Peyer's patch (tissue), 4 donors: Measurements from ENCODE around the gene MYORG.

Source experiments
- POLR2A ChIP-seq, 2 donors: fragments of 450-650 bp; IDR thresholded peaks; one replicate each; pipeline ENCODE4 v1.5.1; 2017; ENCODE audit warnings: antibody characterized with exemption in 2 of 2, mild to moderate bottlenecking in 2 of 2, moderate library complexity in 2 of 2
- TF ChIP-seq, protein P1 (sequence below), 6 experiments: fragments of 450-650 bp in 4 of 6; fragments of 200-600 bp in 2 of 6; sonication (generic) in 1 of 6; IDR thresholded peaks; one replicate each; pipeline ENCODE4 v1.5.1; 2017 to 2019; ENCODE audit warnings: antibody characterized with exemption in 6 of 6, mild to moderate bottlenecking in 3 of 6, moderate library complexity in 1 of 6

DNA sequence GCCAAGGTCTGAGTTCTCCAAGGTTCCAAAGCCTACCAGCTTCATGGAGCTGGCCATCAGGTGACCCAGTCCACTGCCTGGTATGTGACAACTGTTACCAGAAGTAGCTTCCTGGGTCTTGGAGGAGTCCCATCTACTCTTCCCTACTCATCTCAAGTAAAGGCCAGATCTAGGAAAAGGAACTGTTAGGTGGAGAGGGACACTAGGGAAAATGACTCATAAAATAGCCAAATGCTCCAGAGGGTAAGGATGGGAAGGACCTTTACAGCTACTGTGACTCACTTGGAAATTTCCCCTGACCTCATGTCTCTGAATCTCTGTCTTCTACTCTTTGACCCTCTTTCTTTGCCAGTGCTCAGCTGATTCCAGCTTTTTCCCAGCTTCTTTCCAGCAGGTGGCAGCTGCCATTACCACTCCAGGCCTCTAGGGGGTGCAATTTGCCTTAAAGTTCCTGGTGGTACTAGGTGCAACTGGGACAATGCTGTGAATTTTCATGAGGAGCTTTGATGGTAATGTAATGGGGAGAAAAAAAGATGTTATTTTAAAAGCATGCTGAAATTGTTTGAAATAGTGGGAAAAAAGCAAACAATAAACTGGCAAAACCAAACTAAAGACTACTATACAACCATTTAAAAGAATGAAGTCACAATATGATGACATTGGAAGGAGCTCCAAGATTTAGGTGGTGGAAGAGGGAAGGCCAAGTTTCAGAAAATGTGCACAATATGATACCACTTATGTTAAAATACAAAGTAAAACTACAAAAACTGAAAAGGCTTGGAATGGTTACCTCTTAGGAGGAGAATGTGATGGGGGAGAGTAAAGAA, 27.1 kb upstream of the MYORG start:
- no peak for TF ChIP-seq POLR2A (IDR thresholded peaks at IDR 0.05)
- TF ChIP-seq, protein P1, sequence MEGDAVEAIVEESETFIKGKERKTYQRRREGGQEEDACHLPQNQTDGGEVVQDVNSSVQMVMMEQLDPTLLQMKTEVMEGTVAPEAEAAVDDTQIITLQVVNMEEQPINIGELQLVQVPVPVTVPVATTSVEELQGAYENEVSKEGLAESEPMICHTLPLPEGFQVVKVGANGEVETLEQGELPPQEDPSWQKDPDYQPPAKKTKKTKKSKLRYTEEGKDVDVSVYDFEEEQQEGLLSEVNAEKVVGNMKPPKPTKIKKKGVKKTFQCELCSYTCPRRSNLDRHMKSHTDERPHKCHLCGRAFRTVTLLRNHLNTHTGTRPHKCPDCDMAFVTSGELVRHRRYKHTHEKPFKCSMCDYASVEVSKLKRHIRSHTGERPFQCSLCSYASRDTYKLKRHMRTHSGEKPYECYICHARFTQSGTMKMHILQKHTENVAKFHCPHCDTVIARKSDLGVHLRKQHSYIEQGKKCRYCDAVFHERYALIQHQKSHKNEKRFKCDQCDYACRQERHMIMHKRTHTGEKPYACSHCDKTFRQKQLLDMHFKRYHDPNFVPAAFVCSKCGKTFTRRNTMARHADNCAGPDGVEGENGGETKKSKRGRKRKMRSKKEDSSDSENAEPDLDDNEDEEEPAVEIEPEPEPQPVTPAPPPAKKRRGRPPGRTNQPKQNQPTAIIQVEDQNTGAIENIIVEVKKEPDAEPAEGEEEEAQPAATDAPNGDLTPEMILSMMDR (IDR thresholded peaks at IDR 0.05), result peak; percentile 81 to 98 (median 94)
